Right kidney (tissue), 1 donor: ENCODE measurements around the gene ITGB2.

Experiments
- DNase-seq: peaks from one replicate; pipeline ENCODE4 v3.0.0-alpha.2; 2016

ITGB2 gene

GRCh38 chr21:44956356-44957046 lies 35.8 kb upstream of the ITGB2 start:
- DNase-seq, result no peak

- DNase-seq, result no peak
These were observed 35.1 kb upstream of the ITGB2 start for GRCh38 chr21:44955798-44956175.

- no peak for DNase-seq
These were observed 34.6 kb upstream of the ITGB2 start for GRCh38 chr21:44955141-44955797.

- no peak for DNase-seq
These were observed 33.6 kb upstream of the ITGB2 start for GRCh38 chr21:44954281-44954771.

- no peak for DNase-seq
These were observed 32.9 kb upstream of the ITGB2 start for GRCh38 chr21:44953628-44954021.

- DNase-seq, result no peak
These were observed 32.4 kb upstream of the ITGB2 start for GRCh38 chr21:44952929-44953627.

GRCh38 chr21:44952116-44952928 lies 31.6 kb upstream of the ITGB2 start:
- DNase-seq, result no peak

GRCh38 chr21:44951186-44951915 lies 30.7 kb upstream of the ITGB2 start:
- no peak for DNase-seq

GRCh38 chr21:44950351-44950750 lies 29.7 kb upstream of the ITGB2 start:
- DNase-seq, result no peak

- peak; percentile 70 for DNase-seq
These were observed 29.1 kb upstream of the ITGB2 start for GRCh38 chr21:44949779-44950198.

GRCh38 chr21:44949161-44949778 lies 28.6 kb upstream of the ITGB2 start:
- peak; percentile 62 for DNase-seq

- no peak for DNase-seq
These were observed 27.9 kb upstream of the ITGB2 start for GRCh38 chr21:44948426-44949120.

- DNase-seq, result no peak
These were observed 27.2 kb upstream of the ITGB2 start for GRCh38 chr21:44947930-44948331.

GRCh38 chr21:44947111-44947929 lies 26.6 kb upstream of the ITGB2 start:
- no peak for DNase-seq

GRCh38 chr21:44946254-44947041 lies 25.7 kb upstream of the ITGB2 start:
- DNase-seq, result no peak

- DNase-seq, result no peak
These were observed 23.9 kb upstream of the ITGB2 start for GRCh38 chr21:44944596-44944995.

- DNase-seq, result no peak
These were observed 23.2 kb upstream of the ITGB2 start for GRCh38 chr21:44943686-44944550.
